ENCODE data around the gene NAALADL2. TPM values are rescaled to one million over a fixed set of nuclear protein-coding genes. Genes with fewer than 3 reads are reported as not detected.

The NAALADL2 gene
- total RNA-seq, 1 experiment from 2014 or later: 2.7 TPM

- Histone ChIP-seq H3K4me3 (ENCODE audit: low read depth in 2 of 2, low read length in 2 of 2) (no peak overlapping the region), H3K27me3 (ENCODE audit: control insufficient read depth, insufficient read depth, low read length) (no peaks in the 10 kb centered on the region), H3K36me3 (ENCODE audit: control insufficient read depth, insufficient read depth, low read length) (no peaks in the 10 kb centered on the region), H3K9me3 (ENCODE audit: control insufficient read depth, insufficient read depth, low read depth, low read length) (no peaks in the 10 kb centered on the region), H3K27ac (ENCODE audit: low read length) (no peak overlapping the region), H3K4me1 (ENCODE audit: control insufficient read depth, insufficient read depth, low read length) (no peaks in the 10 kb centered on the region)
- BruUV-seq (replicated peaks): no TSS peak
- in situ Hi-C loops (cut with HindIII; ENCODE audit: low pct_unique_long_range_greater_than_20kb, low sequenced_read_pairs): no loop called here
- CTCF ChIA-PET: no interaction called here
- intact Hi-C loops (cut with micrococcal nuclease; ENCODE audit: unreplicated experiment): no loop called here
- no peak for ATAC-seq
- POLR2A ChIA-PET: no interaction called here
- DNase-seq (ENCODE audit: low read depth, low spot score): no peak
- TF ChIP-seq CTCF (IDR thresholded peaks at IDR 0.05) (no peak), REST (IDR thresholded peaks at IDR 0.05; ENCODE audit: insufficient read depth in 1 of 2, low read depth in 2 of 2, low read length in 1 of 2) (no peak), POLR2AphosphoS5 (IDR thresholded peaks at IDR 0.05; ENCODE audit: low read depth, low read length) (no peak), SIN3A (IDR thresholded peaks at IDR 0.05; ENCODE audit: borderline replicate concordance, insufficient read depth, low read depth, low read length) (no peak), TCF7L2 (IDR thresholded peaks at IDR 0.05; ENCODE audit: low read depth, low read length) (no peak)
Measured at GRCh38 chr3:174953068-174953467, 93.9 kb downstream of the NAALADL2 start.

GRCh38 chr3:174955513-174956016 is 96.4 kb downstream of the NAALADL2 start:
- DNase-seq (ENCODE audit: low read depth, low spot score) (no peak), ATAC-seq (no peak)
- intact Hi-C loops (cut with micrococcal nuclease; ENCODE audit: unreplicated experiment) (no loop called here), in situ Hi-C loops (cut with HindIII; ENCODE audit: low pct_unique_long_range_greater_than_20kb, low sequenced_read_pairs) (no loop called here)
- H3K4me3 ChIP-seq (ENCODE audit: low read depth in 2 of 2, low read length in 2 of 2): no peak overlapping the region
- CTCF ChIA-PET: no interaction called here
- H3K36me3 ChIP-seq (ENCODE audit: control insufficient read depth, insufficient read depth, low read length): no peaks in the 10 kb centered on the region
- no peaks in the 10 kb centered on the region for H3K9me3 ChIP-seq (ENCODE audit: control insufficient read depth, insufficient read depth, low read depth, low read length)
- no peak for TF ChIP-seq REST (IDR thresholded peaks at IDR 0.05; ENCODE audit: insufficient read depth in 1 of 2, low read depth in 2 of 2, low read length in 1 of 2)
- no peak for TF ChIP-seq SIN3A (IDR thresholded peaks at IDR 0.05; ENCODE audit: borderline replicate concordance, insufficient read depth, low read depth, low read length)
- TF ChIP-seq POLR2AphosphoS5 (IDR thresholded peaks at IDR 0.05; ENCODE audit: low read depth, low read length): no peak
- no peak for TF ChIP-seq CTCF (IDR thresholded peaks at IDR 0.05)
- no peak for TF ChIP-seq TCF7L2 (IDR thresholded peaks at IDR 0.05; ENCODE audit: low read depth, low read length)
- no TSS peak for BruUV-seq (replicated peaks)
- no peaks in the 10 kb centered on the region for H3K27me3 ChIP-seq (ENCODE audit: control insufficient read depth, insufficient read depth, low read length)
- no peak overlapping the region for H3K27ac ChIP-seq (ENCODE audit: low read length)
- H3K4me1 ChIP-seq (ENCODE audit: control insufficient read depth, insufficient read depth, low read length): no peaks in the 10 kb centered on the region
- POLR2A ChIA-PET: interaction anchor here (0.5 kb wide), 1 partner anchor 391 kb away, joined by 3 read pairs; no protein-coding TSS in a partner anchor
